ENCODE measurements around the gene ALOX12.
"Not testable (repeated sequence)": the region's sequence is repeated elsewhere in the genome, so short reads cannot be mapped to it uniquely, and the experiment has no call there.

Gene ALOX12

DNA sequence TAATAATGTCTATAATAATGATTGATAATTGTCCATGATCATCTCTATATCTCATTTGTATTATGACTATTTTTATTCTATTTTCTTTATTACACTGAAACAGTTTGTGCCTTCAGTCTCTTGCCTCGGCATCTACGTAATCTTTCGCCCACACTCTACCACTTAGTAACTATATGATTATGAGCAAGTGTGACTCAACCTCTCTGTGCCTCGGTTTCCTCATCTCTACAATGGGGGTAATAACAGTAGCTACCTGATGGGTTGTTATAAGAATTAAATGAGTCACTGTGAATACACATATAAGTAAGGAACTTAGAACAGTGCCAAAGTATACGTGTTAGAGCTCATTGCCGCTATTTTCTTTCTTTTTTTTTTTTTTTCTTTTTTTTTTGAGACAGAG, 51.7 kb downstream of the ALOX12 start:
- DNase-seq: no peak

DNA sequence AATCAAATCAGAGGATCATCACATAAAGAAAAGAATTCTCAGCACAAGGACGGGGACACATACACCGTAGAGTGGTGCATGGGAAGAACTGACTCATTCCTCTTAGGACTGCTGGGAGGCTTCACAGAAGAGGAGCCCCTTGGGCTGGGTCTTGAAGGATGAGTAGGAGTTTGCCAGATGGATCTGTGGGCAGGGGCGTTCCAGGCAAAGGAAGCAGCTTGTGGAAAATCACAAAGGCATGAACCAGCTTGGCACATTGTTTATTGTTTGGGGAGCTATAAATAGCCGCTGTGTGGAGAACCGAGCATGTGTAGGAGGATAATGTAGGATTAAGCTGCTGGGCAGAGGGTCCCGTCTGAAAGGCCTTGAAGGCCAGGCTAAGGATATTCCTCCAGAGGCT, 53.1 kb downstream of the ALOX12 start:
- DNase-seq: no peak

DNA sequence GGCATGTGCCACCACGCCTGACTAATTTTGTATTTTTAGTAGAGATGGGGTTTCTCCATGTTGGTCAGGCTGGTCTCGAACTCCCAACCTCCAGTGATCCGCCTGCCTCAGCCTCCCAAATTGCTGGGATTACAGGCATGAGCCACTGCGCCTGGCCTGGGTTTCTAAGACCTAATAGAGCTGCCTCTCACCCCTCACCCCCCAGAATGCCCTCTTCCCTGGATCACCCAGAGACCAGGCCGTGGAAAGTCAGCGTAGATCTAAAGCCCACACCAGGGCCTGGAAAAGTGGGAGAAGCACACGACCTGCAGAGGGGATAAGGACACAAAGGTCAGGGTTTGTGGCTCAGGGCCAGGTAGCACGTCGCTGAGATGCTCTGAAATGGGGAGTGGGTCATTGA, 54.7 kb downstream of the ALOX12 start:
- DNase-seq: not testable (repeated sequence)

DNA sequence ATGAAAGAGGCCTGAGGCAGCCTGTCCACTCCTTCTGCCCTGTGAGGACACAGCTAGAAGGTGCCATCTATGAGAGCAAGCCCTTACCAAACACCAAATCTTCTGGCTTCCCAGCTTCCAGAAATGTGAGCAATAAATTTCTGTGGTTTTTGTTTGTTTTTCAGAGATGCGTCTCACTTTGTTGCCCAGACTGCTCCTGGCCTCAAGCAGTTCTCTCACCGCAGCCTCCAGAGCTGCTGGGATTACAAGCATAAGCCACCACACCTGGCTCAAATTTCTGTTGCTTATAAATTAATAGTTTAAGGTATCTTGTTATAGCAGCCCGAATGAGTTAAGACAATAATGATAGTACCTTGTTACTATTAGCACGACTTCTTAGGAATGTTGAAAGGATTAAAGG, 60.5 kb downstream of the ALOX12 start:
- no peak for DNase-seq

DNA sequence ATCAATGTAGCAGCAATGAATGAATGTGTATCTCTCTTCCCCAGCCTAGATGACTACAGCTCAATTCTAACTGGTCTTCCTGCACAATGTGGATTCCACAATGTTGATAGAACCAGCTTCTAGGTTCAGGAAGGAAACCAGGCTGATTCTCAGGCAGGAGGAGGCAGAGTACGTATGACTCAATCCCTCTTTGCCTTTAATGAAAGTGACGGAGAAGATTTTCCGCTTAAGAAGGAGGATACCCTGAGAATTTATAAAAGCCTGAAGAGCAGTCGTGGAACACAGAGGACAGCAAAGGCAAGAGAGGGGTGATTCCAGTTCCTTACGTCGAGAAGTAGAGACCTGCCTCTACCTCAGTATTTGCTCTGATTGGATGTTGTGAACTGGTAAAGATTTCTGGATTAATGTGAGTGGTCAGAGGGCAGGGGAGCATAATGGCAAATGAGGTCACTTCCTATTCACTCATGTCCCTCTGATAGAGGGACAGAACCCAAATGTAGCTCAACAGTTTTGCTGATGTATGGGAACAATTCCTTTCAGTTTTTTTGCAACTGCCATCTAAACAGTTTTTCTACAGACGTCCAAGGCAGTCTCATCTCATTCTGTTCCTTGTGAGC, 63.1 kb downstream of the ALOX12 start:
- DNase-seq: no peak
